ENCODE data around the gene SH3BGRL.

DNA sequence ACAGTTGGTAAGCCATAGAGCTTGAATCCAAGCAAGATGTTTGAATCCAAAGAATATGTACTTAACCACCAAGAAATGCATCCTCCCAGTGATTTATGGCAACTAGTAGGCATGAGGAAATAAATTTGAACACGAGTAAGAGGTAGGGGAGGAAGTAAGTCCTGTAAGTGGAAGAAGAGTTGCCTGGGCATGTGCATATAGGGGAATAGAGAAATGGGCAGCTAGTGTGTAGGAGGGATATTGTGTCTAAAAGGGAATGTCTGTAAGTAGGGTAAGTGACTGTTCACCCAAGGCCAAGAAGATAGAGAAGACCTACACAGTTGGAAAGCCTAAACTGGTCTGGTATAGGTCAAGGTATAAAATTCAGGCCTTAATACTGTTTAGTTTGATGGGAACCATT, 4.6 kb downstream of the SH3BGRL start:
- TF ChIP-seq GATA2 (IDR thresholded peaks at IDR 0.05; ENCODE audit: low read depth, low read length) (no peak), GATA3 (IDR thresholded peaks at IDR 0.05; ENCODE audit: low read depth, low read length) (no peak)
